Cerebellar nuclear complex (tissue), 1 donor: ENCODE results near the gene DLL1.
"Not testable (repeated sequence)": the region's sequence is repeated elsewhere in the genome, so short reads cannot be mapped to it uniquely, and the experiment has no call there.

ENCODE experiments used
- DNase-seq, 2 experiments: peaks; one replicate each; lab custom pipeline; 2025; lab: John Stamatoyannopoulos, UW

Gene DLL1

GRCh38 chr6:170266061-170266825 lies 24.6 kb downstream of the DLL1 start:
- no peak for DNase-seq

- DNase-seq, result no peak
These were observed 25.2 kb downstream of the DLL1 start for GRCh38 chr6:170265655-170266054.

- not testable (repeated sequence) for DNase-seq
These were observed 26.2 kb downstream of the DLL1 start for GRCh38 chr6:170264644-170265043.

- no peak for DNase-seq
These were observed 26.8 kb downstream of the DLL1 start for GRCh38 chr6:170264086-170264485.

- no peak for DNase-seq
These were observed 27.5 kb downstream of the DLL1 start for GRCh38 chr6:170263410-170263809.

GRCh38 chr6:170262489-170263088 lies 28.3 kb downstream of the DLL1 start:
- no peak for DNase-seq

GRCh38 chr6:170261643-170262488 lies 29.0 kb downstream of the DLL1 start:
- no peak for DNase-seq

GRCh38 chr6:170260686-170261085 lies 30.2 kb downstream of the DLL1 start:
- no peak for DNase-seq

- no peak for DNase-seq
These were observed 31.6 kb downstream of the DLL1 start for GRCh38 chr6:170259278-170259677.

GRCh38 chr6:170258407-170258806 lies 32.5 kb downstream of the DLL1 start:
- no peak for DNase-seq

GRCh38 chr6:170257376-170257775 lies 33.5 kb downstream of the DLL1 start:
- DNase-seq, result no peak

- no peak for DNase-seq
These were observed 34.2 kb downstream of the DLL1 start for GRCh38 chr6:170256641-170257040.

GRCh38 chr6:170255426-170256125 lies 35.3 kb downstream of the DLL1 start:
- DNase-seq, result no peak

GRCh38 chr6:170254315-170255213 lies 36.3 kb downstream of the DLL1 start:
- DNase-seq, result no peak

- DNase-seq, result no peak
These were observed 37.0 kb downstream of the DLL1 start for GRCh38 chr6:170253910-170254269.

- no peak for DNase-seq
These were observed 37.5 kb downstream of the DLL1 start for GRCh38 chr6:170253226-170253909.

GRCh38 chr6:170251776-170252571 lies 38.9 kb downstream of the DLL1 start:
- no peak for DNase-seq

GRCh38 chr6:170250981-170251775 lies 39.7 kb downstream of the DLL1 start:
- DNase-seq, result no peak

GRCh38 chr6:170250455-170250854 lies 40.4 kb downstream of the DLL1 start:
- no peak for DNase-seq
